HEK293T (cell line): Measurements from ENCODE around the gene VANGL2.

Experiments
- CTCF ChIA-PET: fragments of 350-600 bp; formaldehyde crosslinking; extraction: SDS; loops from one replicate; lab custom pipeline; 2021; ENCODE audit warnings: antibody characterized with exemption, inconsistent platforms; lab: Yijun Ruan, JAX
- POLR2A ChIA-PET: fragments of 350-600 bp; formaldehyde crosslinking; extraction: SDS; loops from one replicate; lab custom pipeline; 2020; ENCODE audit warnings: antibody characterized with exemption, inconsistent platforms; lab: Yijun Ruan, JAX
- DNase-seq: peaks from one replicate; pipeline ENCODE4 v3.0.0; 2012; ENCODE audit warnings: mixed read lengths; ENCODE audit errors: extremely low spot score
- ARNT ChIP-seq: fragments of 450-650 bp; IDR thresholded peaks from 2 replicates; pipeline ENCODE4 v1.6.1; 2017; ENCODE audit warnings: mild to moderate bottlenecking
- BHLHE40 ChIP-seq: fragments of 450-650 bp; IDR thresholded peaks from 2 replicates; pipeline ENCODE4 v1.6.1; 2016; ENCODE audit warnings: mild to moderate bottlenecking, moderate library complexity, borderline replicate concordance
- CTBP1 ChIP-seq: fragments of 450-650 bp; IDR thresholded peaks from 2 replicates; pipeline ENCODE4 v1.6.1; 2016; ENCODE audit warnings: borderline replicate concordance
- ELF4 ChIP-seq: fragments of 450-650 bp; IDR thresholded peaks from 2 replicates; pipeline ENCODE4 v1.6.1; 2017; ENCODE audit warnings: antibody characterized with exemption
- FOXA1 ChIP-seq: fragments of 450-650 bp; IDR thresholded peaks from 2 replicates; pipeline ENCODE4 v1.6.1; 2016; ENCODE audit warnings: mild to moderate bottlenecking
- FOXK2 ChIP-seq: fragments of 450-650 bp; IDR thresholded peaks from 2 replicates; pipeline ENCODE4 v1.6.1; 2016; ENCODE audit warnings: mild to moderate bottlenecking
- FOXM1 ChIP-seq: fragments of 450-650 bp; IDR thresholded peaks from 2 replicates; pipeline ENCODE4 v1.6.1; 2017; ENCODE audit warnings: mild to moderate bottlenecking, borderline replicate concordance
- L3MBTL2 ChIP-seq: fragments of 450-650 bp; conservative IDR thresholded peaks from 2 replicates; pipeline ENCODE4 v1.6.1; 2016; ENCODE audit warnings: mild to moderate bottlenecking
- LEF1 ChIP-seq: fragments of 450-650 bp; IDR thresholded peaks from 2 replicates; pipeline ENCODE4 v1.6.1; 2017; ENCODE audit warnings: mild to moderate bottlenecking, borderline replicate concordance
- NFRKB ChIP-seq: fragments of 450-650 bp; IDR thresholded peaks from 2 replicates; pipeline ENCODE4 v1.6.1; 2016; ENCODE audit warnings: mild to moderate bottlenecking, moderate library complexity
- SP1 ChIP-seq: fragments of 450-650 bp; IDR thresholded peaks from 2 replicates; pipeline ENCODE4 v1.6.1; 2017
- SUZ12 ChIP-seq: fragments of 450-650 bp; IDR thresholded peaks from 2 replicates; pipeline ENCODE4 v1.6.1; 2016; ENCODE audit warnings: mild to moderate bottlenecking
- TARDBP ChIP-seq: fragments of 450-650 bp; IDR thresholded peaks from 2 replicates; pipeline ENCODE4 v1.6.1; 2016
- ZNF384 ChIP-seq: fragments of 450-650 bp; IDR thresholded peaks from 2 replicates; pipeline ENCODE4 v1.6.1; 2016
- TF ChIP-seq, protein P1 (sequence below): fragments of 450-650 bp; IDR thresholded peaks from 2 replicates; pipeline ENCODE4 v1.6.1; 2016

VANGL2 gene

DNA sequence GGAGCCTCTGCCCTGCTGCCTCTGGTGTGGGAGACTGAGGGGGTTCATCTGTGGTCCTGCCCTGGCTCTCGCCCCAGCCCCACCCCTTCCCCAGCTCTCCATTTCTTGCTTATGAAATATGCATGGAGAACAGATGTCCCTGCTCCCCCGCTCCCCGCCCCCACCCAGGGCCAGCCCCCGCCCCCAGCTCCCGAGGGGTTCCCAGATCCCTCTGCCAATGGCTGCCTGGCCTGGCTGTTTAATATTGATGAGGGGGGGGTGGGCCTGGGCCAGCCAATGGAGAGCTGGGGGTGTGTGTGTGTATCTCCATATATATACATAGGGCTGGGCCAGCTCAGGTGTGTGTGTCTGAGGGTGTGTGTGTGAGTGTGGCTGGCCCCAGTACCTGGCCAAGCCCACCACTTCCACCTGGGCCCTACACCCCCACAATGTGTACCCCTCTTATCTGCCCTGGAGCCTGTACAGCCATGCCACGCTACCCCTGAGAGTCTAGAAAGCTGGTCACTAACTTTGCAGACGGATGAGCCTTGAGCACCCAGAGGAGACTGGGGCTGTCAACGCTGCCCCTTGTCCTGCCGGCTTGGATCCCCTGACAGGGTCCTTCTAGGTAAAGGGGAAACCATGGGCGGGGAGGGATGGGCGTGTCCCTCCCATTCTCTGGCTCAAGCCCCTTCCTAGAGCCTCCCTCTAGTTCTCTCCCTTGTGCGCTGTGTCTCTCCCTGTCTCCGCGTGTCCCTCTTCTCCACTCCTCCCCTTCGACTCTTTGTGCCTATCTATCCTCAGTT lies 33.4 kb upstream of the VANGL2 start, which contains the start of gene NHLH1:
Gene NHLH1, plus strand, starts transcription at position 341 of the 785 bp plus-strand sequence. CDS start 3,661 bp downstream, outside the sequence.
- DNase-seq = no peak
- CTCF ChIA-PET = interaction anchor here (2.0 kb wide), 1 partner anchor 10 kb away, joined by 6 read pairs; no protein-coding TSS in a partner anchor
- TF ChIP-seq TARDBP (no peak), SP1 (no peak), BHLHE40 (no peak), CTBP1 (no peak), ZNF384 (no peak), SUZ12 (no peak), LEF1 (no peak)
- POLR2A ChIA-PET = interaction anchor here (1.1 kb wide), 1 partner anchor 105 kb away, joined by 3 read pairs; the partner anchor contains the start of gene DCAF8

DNA sequence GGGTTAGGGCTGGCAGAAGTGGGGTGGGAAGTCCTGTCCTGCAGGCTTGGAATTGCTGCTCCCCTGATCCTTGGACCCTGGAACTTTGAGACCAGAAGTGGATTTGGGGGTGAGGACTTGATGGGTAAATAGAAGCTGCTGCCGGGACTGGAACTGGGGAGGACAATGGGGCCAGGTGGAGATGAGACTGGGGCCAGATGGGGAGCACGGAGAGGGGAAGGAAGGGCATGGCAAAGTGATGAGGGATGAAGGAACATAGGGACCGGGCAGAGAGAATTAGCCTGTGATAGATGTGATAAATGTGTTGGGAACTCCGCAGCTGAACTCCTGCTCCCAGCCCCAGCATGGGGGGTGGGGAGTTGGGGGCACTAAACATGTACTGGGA lies 32.9 kb upstream of the VANGL2 start:
- TF ChIP-seq L3MBTL2 (no peak), ARNT (no peak), FOXA1 (no peak), LEF1 (no peak), SUZ12 (no peak), CTBP1 (no peak), NFRKB (no peak), BHLHE40 (no peak), ZNF384 (no peak), SP1 (no peak), FOXK2 (no peak)
- TF ChIP-seq, protein P1, sequence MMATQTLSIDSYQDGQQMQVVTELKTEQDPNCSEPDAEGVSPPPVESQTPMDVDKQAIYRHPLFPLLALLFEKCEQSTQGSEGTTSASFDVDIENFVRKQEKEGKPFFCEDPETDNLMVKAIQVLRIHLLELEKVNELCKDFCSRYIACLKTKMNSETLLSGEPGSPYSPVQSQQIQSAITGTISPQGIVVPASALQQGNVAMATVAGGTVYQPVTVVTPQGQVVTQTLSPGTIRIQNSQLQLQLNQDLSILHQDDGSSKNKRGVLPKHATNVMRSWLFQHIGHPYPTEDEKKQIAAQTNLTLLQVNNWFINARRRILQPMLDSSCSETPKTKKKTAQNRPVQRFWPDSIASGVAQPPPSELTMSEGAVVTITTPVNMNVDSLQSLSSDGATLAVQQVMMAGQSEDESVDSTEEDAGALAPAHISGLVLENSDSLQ = no peak
- DNase-seq = no peak
- ChIA-PET POLR2A (interaction anchor here (1.1 kb wide), 1 partner anchor 105 kb away, joined by 3 read pairs; the partner anchor contains the start of gene DCAF8), CTCF (interaction anchor here (0.5 kb wide), 1 partner anchor 9 kb away, joined by 4 read pairs; no protein-coding TSS in a partner anchor)

DNA sequence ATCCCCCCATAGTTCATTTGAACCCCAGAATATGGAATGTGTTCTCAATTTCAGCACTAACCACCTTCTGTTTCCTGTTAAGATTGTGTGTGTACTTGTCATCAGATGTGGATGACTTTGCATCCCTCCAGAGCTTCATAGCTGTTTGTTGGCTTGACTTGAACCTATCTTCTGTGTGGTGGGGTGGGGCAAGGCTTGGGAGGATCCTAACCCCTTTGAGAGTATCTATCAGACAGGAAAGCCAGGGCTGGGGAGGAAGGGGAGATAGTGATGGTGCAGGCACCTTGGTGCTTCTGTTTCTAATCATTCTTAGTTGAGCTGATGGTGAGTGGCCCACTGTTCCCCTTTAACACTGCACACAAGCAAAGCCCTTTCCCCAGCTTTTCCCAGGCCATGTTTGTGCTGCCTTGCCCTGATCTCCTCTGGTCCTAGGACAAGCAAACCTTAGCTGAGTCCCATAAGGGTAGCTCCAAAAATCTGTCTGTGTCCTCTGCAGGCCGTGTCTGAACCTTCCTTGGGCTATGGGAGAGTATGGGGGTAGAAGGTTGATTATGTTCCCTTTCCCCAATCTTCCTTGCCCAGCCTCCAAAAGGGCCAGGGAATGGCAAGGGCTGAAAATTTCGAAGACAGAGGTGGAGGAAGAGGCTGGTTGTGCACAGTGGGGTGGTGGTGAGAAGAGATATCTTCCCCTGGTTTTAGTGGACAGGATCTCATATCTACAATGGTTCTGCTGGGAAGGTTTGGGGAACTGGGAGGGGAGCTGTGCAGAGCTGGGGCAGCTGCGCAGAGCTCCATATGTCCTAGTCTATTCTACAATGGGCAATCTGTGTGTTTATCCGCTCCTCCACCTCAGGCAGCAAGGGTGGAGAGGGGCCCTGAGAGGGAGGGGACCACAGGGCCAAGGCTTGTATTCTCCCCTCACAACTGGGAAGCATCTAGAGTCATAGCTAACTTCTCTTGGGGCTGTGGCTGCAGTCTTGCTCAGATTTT lies 32.1 kb upstream of the VANGL2 start:
- POLR2A ChIA-PET = interaction anchor here (1.1 kb wide), 1 partner anchor 106 kb away, joined by 3 read pairs; the partner anchor contains the start of gene DCAF8
- TF ChIP-seq ELF4 = no peak
- TF ChIP-seq ARNT = no peak
- TF ChIP-seq FOXM1 = no peak
- TF ChIP-seq, protein P1 = no peak
- no peak for TF ChIP-seq SP1
- TF ChIP-seq NFRKB = no peak
- no peak for TF ChIP-seq L3MBTL2
- TF ChIP-seq SUZ12 = no peak
- CTCF ChIA-PET = interaction anchor here (0.5 to 1.1 kb wide), 2 partner anchors 8 kb away, joined by 4 to 5 read pairs; no protein-coding TSS in a partner anchor
- DNase-seq = no peak

DNA sequence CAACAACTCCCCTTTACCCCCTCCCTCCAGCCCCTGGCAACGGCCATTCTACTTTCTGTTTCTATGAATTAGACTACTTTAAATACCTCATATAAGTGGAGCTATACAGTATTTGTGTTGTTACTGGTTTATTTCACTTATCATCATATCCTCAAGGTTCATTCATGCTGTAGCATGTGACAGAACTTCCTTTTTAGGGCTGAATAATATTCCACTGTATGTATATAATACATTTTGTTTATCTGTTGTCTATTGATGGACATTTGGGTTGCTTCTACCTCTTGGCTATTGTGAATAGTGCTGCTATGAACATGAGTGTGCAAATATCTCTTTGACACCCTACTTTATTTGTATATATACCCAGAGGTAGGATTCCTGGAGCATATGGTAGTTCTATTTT lies 31.3 kb upstream of the VANGL2 start:
- POLR2A ChIA-PET = no interaction called here
- CTCF ChIA-PET = interaction anchor here (1.1 kb wide), 1 partner anchor 8 kb away, joined by 5 read pairs; no protein-coding TSS in a partner anchor
- TF ChIP-seq ZNF384 = no peak
- TF ChIP-seq SP1 = no peak
- TF ChIP-seq TARDBP = no peak
- no peak for TF ChIP-seq L3MBTL2
- TF ChIP-seq, protein P1 = no peak
- TF ChIP-seq NFRKB = no peak
- TF ChIP-seq FOXK2 = no peak
- TF ChIP-seq FOXM1 = no peak
- no peak for TF ChIP-seq SUZ12
- DNase-seq = no peak

DNA sequence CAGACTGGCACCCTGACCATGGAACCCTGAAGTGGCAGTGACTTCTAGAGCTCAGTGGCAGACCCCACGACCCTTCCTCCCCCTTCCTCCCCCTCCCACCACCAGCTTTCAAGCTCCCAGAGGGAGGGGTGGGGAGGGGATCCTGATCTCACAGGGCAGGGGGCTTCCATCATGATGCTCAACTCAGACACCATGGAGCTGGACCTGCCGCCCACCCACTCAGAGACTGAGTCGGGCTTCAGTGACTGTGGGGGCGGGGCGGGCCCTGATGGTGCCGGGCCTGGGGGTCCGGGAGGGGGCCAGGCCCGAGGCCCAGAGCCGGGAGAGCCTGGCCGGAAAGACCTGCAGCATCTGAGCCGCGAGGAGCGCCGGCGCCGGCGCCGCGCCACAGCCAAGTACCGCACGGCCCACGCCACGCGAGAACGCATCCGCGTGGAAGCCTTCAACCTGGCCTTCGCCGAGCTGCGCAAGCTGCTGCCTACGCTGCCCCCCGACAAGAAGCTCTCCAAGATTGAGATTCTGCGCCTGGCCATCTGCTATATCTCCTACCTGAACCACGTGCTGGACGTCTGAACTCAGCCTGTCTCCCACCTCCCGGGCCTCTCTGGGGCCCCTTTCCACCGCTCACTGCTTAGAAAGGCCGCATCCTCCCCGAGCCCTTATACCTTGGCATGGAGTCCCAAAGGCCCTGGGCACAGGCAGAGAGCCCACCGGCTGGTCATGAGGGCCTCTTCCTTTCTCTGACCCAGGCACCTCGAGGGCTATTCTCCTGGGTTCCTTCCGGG lies 29.6 kb upstream of the VANGL2 start:
- DNase-seq = no peak
- ChIA-PET POLR2A (interaction anchor here (1.0 kb wide), 1 partner anchor 8 kb away, joined by 4 read pairs; no protein-coding TSS in a partner anchor), CTCF (interaction anchor here (1.1 kb wide), 1 partner anchor 79 kb away, joined by 4 read pairs; no protein-coding TSS in a partner anchor)
- TF ChIP-seq ARNT = no peak
- no peak for TF ChIP-seq FOXA1
- no peak for TF ChIP-seq FOXM1
- no peak for TF ChIP-seq SP1
- TF ChIP-seq ELF4 = no peak
- no peak for TF ChIP-seq FOXK2
- TF ChIP-seq BHLHE40 = no peak
- TF ChIP-seq L3MBTL2 = no peak
- TF ChIP-seq ZNF384 = no peak
- TF ChIP-seq NFRKB = no peak
